SK-N-MC (cell line): ENCODE data around the gene FNTB.

ENCODE experiments used
- EZH2 ChIP-seq: fragments of 200-600 bp; sonication (generic); IDR thresholded peaks from one replicate; pipeline ENCODE4 v1.6.1; 2017; ENCODE audit warnings: antibody characterized with exemption
- FOXP2 ChIP-seq: optimal IDR thresholded peaks from 2 replicates; pipeline ENCODE3; 2011; ENCODE audit warnings: mild to moderate bottlenecking, moderate library complexity; ENCODE audit not compliant: insufficient read depth; ENCODE audit errors: extremely low read length, control extremely low read depth
- POLR2AphosphoS5 ChIP-seq: IDR thresholded peaks from 2 replicates; pipeline ENCODE4 v1.6.1; 2012; ENCODE audit warnings: mild to moderate bottlenecking, low read depth, low read length, borderline replicate concordance

DNA sequence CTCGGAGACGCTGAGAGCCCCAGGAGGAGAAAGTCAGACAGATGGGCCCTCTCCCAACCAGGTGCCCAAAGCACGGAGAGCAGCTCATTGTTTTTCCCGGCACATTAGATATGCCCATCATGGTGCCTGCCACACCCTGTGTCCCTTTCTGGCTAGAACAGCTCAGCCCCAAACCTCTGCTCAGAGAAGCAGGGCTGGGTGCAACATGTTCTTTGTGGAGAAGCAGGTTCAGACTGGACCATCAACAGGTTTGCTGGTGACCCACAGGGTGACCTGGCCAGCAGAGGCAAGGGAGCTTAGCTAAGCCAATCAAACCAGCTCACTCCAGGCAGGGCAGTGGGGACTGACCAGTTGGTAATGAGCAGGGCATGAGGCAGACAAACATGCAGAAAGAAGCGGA, 28.0 kb upstream of the FNTB start:
- TF ChIP-seq POLR2AphosphoS5 (no peak), EZH2 (no peak), FOXP2 (no peak)
